Thoracic aorta (tissue), 2 donors: ENCODE measurements around the gene MDH1B. TPM values are rescaled to one million over a fixed set of nuclear protein-coding genes. Genes with fewer than 3 reads are reported as not detected.

Experiments used
- ATAC-seq: fragments of 150-250 bp; one replicate; pipeline ENCODE4 v1.8.0; 2017; ENCODE audit warnings: low read depth; ENCODE audit not compliant: insufficient number of reproducible peaks, low FRiP score
- DNase-seq: peaks from one replicate; pipeline ENCODE4 v3.0.0-alpha.2; 2020; ENCODE audit warnings: low spot score
- H3K27ac ChIP-seq, 2 donors: fragments of 200-600 bp; sonication (generic); 1 replicate in 1 of 2; 2 replicates in 1 of 2; pipeline ENCODE4 v1.5.1; 2016; ENCODE audit warnings: mild to moderate bottlenecking in 2 of 2, moderate library complexity in 2 of 2
- H3K27me3 ChIP-seq: fragments of 200-600 bp; sonication (generic); replicated peaks from 2 replicates; pipeline ENCODE4 v1.6.0; 2016; ENCODE audit warnings: mild to moderate bottlenecking; ENCODE audit not compliant: insufficient read depth
- H3K36me3 ChIP-seq: fragments of 200-600 bp; sonication (generic); one replicate; pipeline ENCODE4 v1.5.1; 2016
- H3K4me1 ChIP-seq, 2 donors: fragments of 200-600 bp; sonication (generic); 1 replicate in 1 of 2; 2 replicates in 1 of 2; pipeline versions ENCODE4 v1.5.1 to v1.6.0; 2016; ENCODE audit warnings: low read depth in 2 of 2, mild to moderate bottlenecking in 1 of 2; ENCODE audit not compliant: control insufficient read depth in 1 of 2
- H3K4me3 ChIP-seq: fragments of 200-600 bp; sonication (generic); 2 replicates; pipeline ENCODE4 v1.5.1; 2016; ENCODE audit warnings: mild to moderate bottlenecking
- H3K9me3 ChIP-seq: fragments of 200-600 bp; sonication (generic); 2 replicates; pipeline ENCODE4 v1.5.1; 2016
- total RNA-seq, 2 donors: library from RNA; depleted of rRNA; stranded (reverse); fragments of >200 nt; gene quantifications; one replicate each; pipeline versions ENCODE4 v1.1.0 to v1.2.3, GENCODE V29; 2016
- TF ChIP-seq, protein P1 (sequence below): fragments of 200-600 bp; sonication (generic); IDR thresholded peaks from one replicate; pipeline ENCODE4 v1.5.1; 2019; ENCODE audit warnings: antibody characterized with exemption

MDH1B gene
- total RNA-seq, 2 donors from 2014 or later, result 1.4 TPM; not detected in 1

DNA sequence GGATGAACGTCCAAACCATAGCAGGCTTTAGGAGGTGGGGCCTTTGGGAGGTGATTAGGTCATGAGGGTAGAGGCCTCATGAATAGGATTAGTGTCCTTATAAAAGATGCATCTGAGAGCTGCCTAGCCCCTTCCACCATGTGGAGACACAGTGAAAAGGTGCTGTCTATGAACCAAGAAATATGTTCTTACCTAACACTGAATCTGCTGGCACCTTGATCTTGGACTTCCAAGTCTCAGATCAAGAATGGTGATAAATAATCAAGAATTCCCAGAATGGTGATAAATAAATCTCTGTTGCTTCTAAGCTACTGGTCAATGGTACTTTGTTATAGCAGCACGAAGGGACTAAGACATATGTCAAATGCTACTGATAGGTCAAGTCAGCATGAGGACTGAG, 31.8 kb downstream of the MDH1B start:
- TF ChIP-seq, protein P1, sequence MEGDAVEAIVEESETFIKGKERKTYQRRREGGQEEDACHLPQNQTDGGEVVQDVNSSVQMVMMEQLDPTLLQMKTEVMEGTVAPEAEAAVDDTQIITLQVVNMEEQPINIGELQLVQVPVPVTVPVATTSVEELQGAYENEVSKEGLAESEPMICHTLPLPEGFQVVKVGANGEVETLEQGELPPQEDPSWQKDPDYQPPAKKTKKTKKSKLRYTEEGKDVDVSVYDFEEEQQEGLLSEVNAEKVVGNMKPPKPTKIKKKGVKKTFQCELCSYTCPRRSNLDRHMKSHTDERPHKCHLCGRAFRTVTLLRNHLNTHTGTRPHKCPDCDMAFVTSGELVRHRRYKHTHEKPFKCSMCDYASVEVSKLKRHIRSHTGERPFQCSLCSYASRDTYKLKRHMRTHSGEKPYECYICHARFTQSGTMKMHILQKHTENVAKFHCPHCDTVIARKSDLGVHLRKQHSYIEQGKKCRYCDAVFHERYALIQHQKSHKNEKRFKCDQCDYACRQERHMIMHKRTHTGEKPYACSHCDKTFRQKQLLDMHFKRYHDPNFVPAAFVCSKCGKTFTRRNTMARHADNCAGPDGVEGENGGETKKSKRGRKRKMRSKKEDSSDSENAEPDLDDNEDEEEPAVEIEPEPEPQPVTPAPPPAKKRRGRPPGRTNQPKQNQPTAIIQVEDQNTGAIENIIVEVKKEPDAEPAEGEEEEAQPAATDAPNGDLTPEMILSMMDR, result no peak
- H3K9me3 ChIP-seq, result no peaks in the 10 kb centered on the region
- DNase-seq (no peak), ATAC-seq (no peak)
- no peak overlapping the region for H3K27ac ChIP-seq
- H3K4me1 ChIP-seq, result no peaks in the 10 kb centered on the region
- H3K4me3 ChIP-seq, result no peak overlapping the region
- H3K27me3 ChIP-seq, result no peaks in the 10 kb centered on the region
- no peaks in the 10 kb centered on the region for H3K36me3 ChIP-seq

DNA sequence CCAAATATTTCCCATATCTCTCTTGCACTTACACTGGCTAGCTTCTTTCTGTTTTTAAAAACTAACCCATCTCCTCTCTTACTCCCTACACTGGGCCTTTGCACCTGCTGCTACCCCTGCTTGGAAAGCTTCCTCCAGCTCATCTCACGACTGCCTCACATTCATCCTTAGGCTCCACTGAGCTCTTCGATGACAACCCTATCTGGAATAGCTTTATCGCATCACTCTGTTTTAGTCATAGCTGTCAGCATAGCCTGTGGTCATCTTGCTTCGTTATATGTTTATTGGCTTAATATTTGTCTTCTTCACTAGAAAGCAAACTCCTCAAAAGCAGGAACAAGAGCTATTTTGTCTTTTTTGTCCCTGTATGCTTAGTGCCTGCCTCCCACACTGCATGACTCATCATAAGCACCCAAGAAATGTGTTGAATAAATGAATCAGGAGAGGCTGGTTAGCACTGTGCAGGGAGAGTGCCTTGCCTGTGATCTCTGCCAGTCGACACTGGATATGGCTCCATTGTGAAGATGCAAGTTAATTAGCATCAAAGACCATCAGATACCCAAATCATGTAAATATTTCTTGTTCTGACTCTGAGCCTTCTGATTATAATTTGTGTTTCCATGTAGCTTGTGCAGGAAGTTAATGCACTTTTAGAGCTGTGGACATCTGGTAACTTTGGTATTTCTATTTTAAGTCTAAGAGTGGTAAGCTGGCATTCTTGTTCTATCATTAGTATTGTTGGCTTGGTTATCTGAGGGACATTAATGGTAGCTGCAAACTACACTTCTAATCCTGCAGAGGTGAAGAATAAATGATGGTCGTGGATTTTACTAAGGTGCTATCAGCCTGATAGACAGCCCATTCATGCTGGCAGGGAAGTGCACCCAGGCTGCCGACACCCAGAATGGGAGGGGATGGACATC, 36.6 kb downstream of the MDH1B start:
- no peaks in the 10 kb centered on the region for H3K27me3 ChIP-seq
- TF ChIP-seq, protein P1, result no peak
- H3K9me3 ChIP-seq, result no peaks in the 10 kb centered on the region
- H3K27ac ChIP-seq, result no peak overlapping the region
- no peak overlapping the region for H3K4me3 ChIP-seq
- DNase-seq (no peak), ATAC-seq (no peak)
- no peaks in the 10 kb centered on the region for H3K4me1 ChIP-seq
- no peaks in the 10 kb centered on the region for H3K36me3 ChIP-seq

DNA sequence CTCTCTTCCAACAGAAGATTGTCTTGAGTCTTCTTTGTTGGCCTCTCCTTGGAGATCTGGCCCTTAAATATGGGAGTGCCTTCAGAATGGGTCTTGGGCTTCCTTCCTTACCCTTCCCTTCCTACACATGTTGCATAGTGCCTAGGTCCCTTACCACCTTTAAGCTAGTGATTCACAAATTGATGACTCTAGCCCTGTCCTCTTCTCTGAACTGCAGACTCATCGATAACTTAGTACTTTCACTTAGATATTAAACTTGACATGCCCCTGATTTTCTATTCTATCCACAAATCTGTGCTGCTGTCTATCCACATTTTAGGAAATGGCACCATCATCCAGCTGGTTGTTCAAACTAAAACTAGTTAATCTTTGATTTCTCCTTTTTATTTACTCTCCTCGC, 37.8 kb downstream of the MDH1B start:
- H3K27me3 ChIP-seq, result no peaks in the 10 kb centered on the region

DNA sequence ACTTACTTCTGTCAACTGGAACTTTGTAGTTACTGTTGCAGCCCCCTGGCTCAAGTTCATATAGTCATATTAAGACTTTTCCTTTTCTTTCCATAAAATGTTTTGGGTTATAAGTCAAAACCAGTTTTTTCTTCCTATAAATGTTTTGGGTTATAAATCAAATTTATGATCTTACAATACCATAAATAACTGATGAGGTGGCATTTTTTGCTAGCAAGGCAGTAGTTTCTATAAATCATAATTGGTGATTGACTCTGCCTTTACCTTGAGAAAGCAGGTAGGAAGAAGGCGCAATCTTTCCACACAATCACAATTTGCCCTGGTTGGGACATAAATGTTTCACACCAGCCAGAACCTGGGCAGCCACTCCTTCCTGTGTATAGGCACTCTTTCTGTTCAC, 41.8 kb downstream of the MDH1B start:
- no peaks in the 10 kb centered on the region for H3K27me3 ChIP-seq
- TF ChIP-seq, protein P1, result no peak
- no peaks in the 10 kb centered on the region for H3K9me3 ChIP-seq
- no peaks in the 10 kb centered on the region for H3K4me1 ChIP-seq
- ATAC-seq, result no peak
- DNase-seq, result no peak
- no peak overlapping the region for H3K4me3 ChIP-seq
- H3K36me3 ChIP-seq, result no peaks in the 10 kb centered on the region
- H3K27ac ChIP-seq, result no peak overlapping the region

More for the DNA sequence above, 37.8 kb downstream of the MDH1B start:
- H3K4me3 ChIP-seq, result no peak overlapping the region
- no peaks in the 10 kb centered on the region for H3K36me3 ChIP-seq
- no peak for DNase-seq
- ATAC-seq, result no peak
- no peaks in the 10 kb centered on the region for H3K4me1 ChIP-seq
- H3K27ac ChIP-seq, result no peak overlapping the region
- TF ChIP-seq, protein P1, result no peak
- H3K9me3 ChIP-seq, result no peaks in the 10 kb centered on the region

DNA sequence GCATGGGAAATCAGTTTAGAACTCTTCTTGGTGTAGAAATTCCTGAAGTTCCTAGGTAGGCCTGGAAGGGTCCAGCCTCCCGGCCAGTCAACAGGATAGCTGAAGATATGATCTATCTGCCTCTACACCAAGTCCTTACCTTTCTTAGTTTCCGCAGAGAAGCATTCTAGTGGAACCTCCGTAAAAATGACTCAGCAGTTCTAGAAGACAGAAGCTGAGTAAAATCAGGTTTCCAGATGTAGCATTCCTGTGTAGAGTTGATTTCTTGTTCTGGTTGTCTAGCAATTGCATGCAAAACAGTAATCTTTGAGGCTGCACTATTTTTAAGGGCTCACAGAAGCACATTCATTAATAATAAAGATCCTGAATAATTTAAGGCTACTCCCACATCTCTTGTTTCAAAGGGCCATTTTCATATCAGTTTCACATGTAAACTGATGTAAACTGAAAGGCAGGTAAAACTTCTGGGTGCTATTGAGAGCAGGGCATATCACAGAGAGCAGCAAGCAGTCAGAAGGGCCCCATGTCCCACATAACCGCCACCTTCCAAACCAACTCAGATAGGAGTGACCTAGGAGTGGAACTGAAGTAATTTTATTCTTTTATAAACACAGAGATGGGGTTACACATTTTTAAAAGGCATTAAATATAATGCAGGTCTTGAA, 43.7 kb downstream of the MDH1B start:
- no peak for DNase-seq

More for the DNA sequence above, 43.7 kb downstream of the MDH1B start:
- TF ChIP-seq, protein P1, result no peak
- Histone ChIP-seq H3K27ac (no peak overlapping the region), H3K36me3 (no peaks in the 10 kb centered on the region), H3K27me3 (no peaks in the 10 kb centered on the region), H3K9me3 (no peaks in the 10 kb centered on the region), H3K4me3 (no peak overlapping the region), H3K4me1 (no peaks in the 10 kb centered on the region)
- ATAC-seq, result no peak
